Lower leg skin (tissue), 4 donors: ENCODE measurements around the gene FOXP4. TPM values are rescaled to one million over a fixed set of nuclear protein-coding genes. Genes with fewer than 3 reads are reported as not detected.
A peak's percentile ranks its signal among the peaks of the same experiment; 100 is the strongest.

Experiments used
- DNase-seq, 2 donors: peaks; one replicate each; pipeline ENCODE4 v3.0.0-alpha.2; 2019; ENCODE audit warnings: low spot score in 2 of 2
- H3K4me3 ChIP-seq: fragments of 200-600 bp; sonication (generic); 2 replicates; pipeline ENCODE4 v1.5.1; 2017; ENCODE audit warnings: mild to moderate bottlenecking, low read depth; ENCODE audit not compliant: poor library complexity, severe bottlenecking
- CTCF ChIP-seq, 3 donors: fragments of 450-650 bp; IDR thresholded peaks; one replicate each; pipeline ENCODE4 v1.5.1; 2016; ENCODE audit warnings: antibody characterized with exemption in 3 of 3, mild to moderate bottlenecking in 3 of 3, moderate library complexity in 2 of 3
- POLR2A ChIP-seq, 2 donors: fragments of 450-650 bp; IDR thresholded peaks; one replicate each; pipeline ENCODE4 v1.6.1; 2016 to 2017; ENCODE audit warnings: antibody characterized with exemption in 2 of 2, mild to moderate bottlenecking in 1 of 2, moderate library complexity in 1 of 2
- WGBS, 2 donors: methylation state at CpG; one replicate each; pipeline ENCODE4 v1.1.5; 2018; 5-methylcytosine and 5-hydroxymethylcytosine counted together
- intact Hi-C: fragments of 100-400 bp; cut with DNase I; formaldehyde crosslinking; loops from one replicate; pipeline ENCODE4 v1.15.0; 2023; ENCODE audit warnings: low total_unique reads
- total RNA-seq, 4 donors: library from RNA; depleted of rRNA; stranded (reverse); fragments of >200 nt; gene quantifications; one replicate each; pipeline ENCODE4 v1.1.0, GENCODE V29; 2016

FOXP4 gene
- total RNA-seq, 4 donors from 2014 or later = 7.5 to 11.6 (median 10.1) TPM

DNA sequence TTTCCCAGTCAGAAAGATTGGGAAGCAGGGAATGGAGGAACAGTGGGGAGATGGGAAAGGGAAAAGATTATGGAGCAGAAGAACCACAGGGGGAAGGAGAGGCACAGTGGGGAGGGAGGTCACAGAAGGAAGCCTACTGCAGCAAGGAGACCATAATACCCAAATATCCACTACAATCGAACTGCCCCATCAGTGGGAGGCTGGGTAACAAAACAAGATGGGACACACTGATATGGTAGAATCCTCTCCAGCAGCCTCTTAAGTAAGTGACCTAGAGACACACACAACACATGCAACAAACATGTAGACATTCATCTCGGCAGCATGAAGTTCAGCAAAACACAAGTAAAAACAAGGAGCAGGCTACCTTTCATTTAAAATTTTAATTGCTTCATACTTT is 4.8 kb upstream of the FOXP4 start:
- no peak overlapping the region for H3K4me3 ChIP-seq
- TF ChIP-seq CTCF (IDR thresholded peaks at IDR 0.05) (no peak), POLR2A (IDR thresholded peaks at IDR 0.05) (no peak)
- no peak for DNase-seq
- WGBS, 2 donors = 85 to 92% methylated on average over 2 of the region's 2 CpGs
- intact Hi-C loops = no loop called here

GRCh38 chr6:41543087-41543486 is 3.1 kb upstream of the FOXP4 start:
- DNase-seq = no peak
- intact Hi-C loops = no loop called here
- H3K4me3 ChIP-seq = no peak overlapping the region
- TF ChIP-seq CTCF (IDR thresholded peaks at IDR 0.05) (no peak), POLR2A (IDR thresholded peaks at IDR 0.05) (no peak)
- 89 to 94% methylated on average over 5 of the region's 5 CpGs for WGBS, 2 donors

- no peak for TF ChIP-seq CTCF (IDR thresholded peaks at IDR 0.05)
- TF ChIP-seq POLR2A (IDR thresholded peaks at IDR 0.05) = no peak
Observed at GRCh38 chr6:41545247-41545702, 906 bp upstream of the FOXP4 start.

DNA sequence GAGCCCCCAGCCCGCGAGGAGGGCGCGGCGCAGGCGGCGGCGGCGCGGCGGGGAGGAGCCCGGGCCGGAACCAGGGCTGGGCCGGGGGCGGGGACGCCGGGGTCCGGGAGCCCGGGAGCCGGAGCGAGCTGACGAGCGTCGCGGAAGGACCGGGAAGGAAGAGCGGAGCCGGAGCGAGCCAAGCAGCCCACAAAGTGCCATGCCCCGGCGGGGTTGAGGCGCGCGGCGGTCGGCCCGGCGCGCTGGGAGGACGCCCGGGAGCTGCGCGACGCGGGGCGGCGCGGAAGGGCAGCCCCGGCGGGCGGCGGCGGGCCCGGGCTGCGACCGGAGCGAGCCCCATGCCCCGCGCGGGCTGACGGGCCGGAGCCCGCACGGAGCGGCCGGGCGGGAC is 289 bp downstream of the FOXP4 start:
- no peak for DNase-seq
- intact Hi-C loops = no loop called here

More at GRCh38 chr6:41545247-41545702, 906 bp upstream of the FOXP4 start:
- no peak for DNase-seq
- WGBS, 2 donors = 29 to 32% methylated on average over 15 of the region's 15 CpGs
- intact Hi-C loops = no loop called here
- H3K4me3 ChIP-seq = peak overlapping the region; percentile 28

GRCh38 chr6:41546866-41547798 is 951 bp downstream of the FOXP4 start:
- no peak for TF ChIP-seq CTCF (IDR thresholded peaks at IDR 0.05)
- TF ChIP-seq POLR2A (IDR thresholded peaks at IDR 0.05) = no peak
- no peak for DNase-seq
- H3K4me3 ChIP-seq = peak overlapping the region; percentile 67
- WGBS, 2 donors = 0 to 2% methylated on average over 45 to 60 of the region's 82 CpGs
- intact Hi-C loops = no loop called here

More for the DNA sequence above, 289 bp downstream of the FOXP4 start:
- WGBS, 2 donors = 0% methylated on average over 4 of the region's 67 CpGs
- H3K4me3 ChIP-seq = peak overlapping the region; percentile 67
- TF ChIP-seq POLR2A (IDR thresholded peaks at IDR 0.05) (no peak), CTCF (IDR thresholded peaks at IDR 0.05) (no peak)
